ENCODE data around the gene DDX55. TPM values are rescaled to one million over a fixed set of nuclear protein-coding genes. Genes with fewer than 3 reads are reported as not detected.
"Not testable (repeated sequence)": the region's sequence is repeated elsewhere in the genome, so short reads cannot be mapped to it uniquely, and the experiment has no call there.

Gene DDX55, protein sequence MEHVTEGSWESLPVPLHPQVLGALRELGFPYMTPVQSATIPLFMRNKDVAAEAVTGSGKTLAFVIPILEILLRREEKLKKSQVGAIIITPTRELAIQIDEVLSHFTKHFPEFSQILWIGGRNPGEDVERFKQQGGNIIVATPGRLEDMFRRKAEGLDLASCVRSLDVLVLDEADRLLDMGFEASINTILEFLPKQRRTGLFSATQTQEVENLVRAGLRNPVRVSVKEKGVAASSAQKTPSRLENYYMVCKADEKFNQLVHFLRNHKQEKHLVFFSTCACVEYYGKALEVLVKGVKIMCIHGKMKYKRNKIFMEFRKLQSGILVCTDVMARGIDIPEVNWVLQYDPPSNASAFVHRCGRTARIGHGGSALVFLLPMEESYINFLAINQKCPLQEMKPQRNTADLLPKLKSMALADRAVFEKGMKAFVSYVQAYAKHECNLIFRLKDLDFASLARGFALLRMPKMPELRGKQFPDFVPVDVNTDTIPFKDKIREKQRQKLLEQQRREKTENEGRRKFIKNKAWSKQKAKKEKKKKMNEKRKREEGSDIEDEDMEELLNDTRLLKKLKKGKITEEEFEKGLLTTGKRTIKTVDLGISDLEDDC
- total RNA-seq (13.9 and 23.0 TPM in 2 replicates), polyA plus RNA-seq (17.9 and 21.7 TPM in 2 replicates)

DNA sequence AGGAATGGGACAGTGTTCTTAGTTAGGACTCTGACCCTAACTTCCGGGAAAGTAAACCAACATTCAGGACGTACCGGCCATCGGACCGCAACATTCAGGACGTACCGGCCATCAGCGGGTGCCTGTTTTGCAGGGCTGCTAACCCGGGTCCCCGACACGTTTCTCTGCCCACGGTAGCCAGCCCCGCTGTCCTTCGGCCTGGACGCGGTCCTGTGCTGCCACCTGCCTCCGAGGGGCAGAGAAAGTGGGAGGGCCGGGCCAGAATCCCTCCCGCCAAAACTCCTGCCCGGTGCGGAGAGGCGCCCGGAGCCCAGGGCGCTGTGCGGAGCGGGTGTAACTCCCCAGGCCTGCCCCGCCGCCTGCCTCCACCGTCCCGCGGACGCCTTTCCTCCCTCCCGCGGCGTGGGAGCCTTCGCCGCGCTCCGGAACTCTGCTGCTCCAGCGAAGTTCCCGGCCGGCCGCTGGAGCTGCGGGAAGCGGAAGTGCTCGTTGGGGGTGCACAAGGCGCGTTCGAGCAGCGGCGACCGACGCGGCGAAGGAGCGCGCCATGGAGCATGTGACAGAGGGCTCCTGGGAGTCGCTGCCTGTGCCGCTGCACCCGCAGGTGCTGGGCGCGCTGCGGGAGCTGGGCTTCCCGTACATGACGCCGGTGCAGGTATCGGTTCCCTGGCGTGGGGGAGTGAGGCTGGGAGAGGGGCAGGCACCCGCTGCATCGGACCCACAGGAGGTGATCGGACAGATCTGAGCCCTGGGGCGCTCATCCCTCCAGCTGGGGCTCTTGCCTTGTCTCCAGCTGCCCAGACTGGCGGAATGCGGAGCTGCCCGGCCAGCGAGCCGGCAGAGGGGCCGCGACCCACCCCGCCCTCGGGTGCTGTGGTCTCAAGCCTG is at the start of gene DDX55:
DDX55 (plus strand) TSS at position 498 of the 888 bp plus-strand sequence; CDS start at position 548, 50 bp downstream.
- no peaks in the 10 kb centered on the region for H3K9me2 ChIP-seq (replicated peaks; ENCODE audit: insufficient read depth)
- 1% methylated on average over 80 of the region's 81 CpGs for WGBS (ENCODE audit: low lambda C conversion rate, missing lambda C conversion rate)

DNA sequence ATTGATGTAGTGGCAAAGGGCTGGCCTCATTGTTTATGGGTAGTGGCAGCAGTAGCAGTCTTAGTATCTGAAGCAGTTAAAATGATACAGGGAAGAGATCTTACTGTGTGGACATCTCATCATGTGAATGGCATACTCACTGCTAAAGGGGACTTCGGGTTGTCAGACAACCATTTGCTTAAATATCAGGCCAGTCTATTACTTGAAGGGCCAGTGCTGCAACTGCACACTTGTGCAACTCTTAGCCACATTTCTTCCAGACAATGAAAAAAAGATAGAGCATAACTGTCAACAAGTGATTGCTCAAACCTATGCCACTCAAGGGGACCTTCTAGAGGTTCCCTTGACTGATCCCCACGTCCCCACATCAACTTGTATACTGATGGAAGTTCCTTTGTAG is 47.8 kb upstream of the DDX55 start:
- H3K4me2 ChIP-seq; H3K4me3 ChIP-seq; H3K9me3 ChIP-seq (ENCODE audit: low read depth); H3K9me2 ChIP-seq (replicated peaks; ENCODE audit: insufficient read depth); H3K4me1 ChIP-seq (ENCODE audit: insufficient read depth); H3K79me2 ChIP-seq; H2AFZ ChIP-seq; H3K27me3 ChIP-seq; H3K27ac ChIP-seq; H4K20me1 ChIP-seq (ENCODE audit: insufficient read depth, poor library complexity, severe bottlenecking); DNase-seq (ENCODE audit: low spot score); H3K36me3 ChIP-seq (replicated peaks; ENCODE audit: insufficient read depth, low read depth): not testable (repeated sequence)
- 75% methylated on average over 2 of the region's 2 CpGs for WGBS (ENCODE audit: low lambda C conversion rate, missing lambda C conversion rate)

More for the DNA sequence above, at the start of gene DDX55:
- Histone ChIP-seq H3K27ac (peak within 1 kb of the TSS; percentile 94), H3K4me1 (ENCODE audit: insufficient read depth) (peaks cover 6% of the 10 kb centered on the region), H4K20me1 (ENCODE audit: insufficient read depth, poor library complexity, severe bottlenecking) (no peaks in the 10 kb centered on the region), H3K9me3 (ENCODE audit: low read depth) (no peaks in the 10 kb centered on the region), H3K27me3 (no peaks in the 10 kb centered on the region), H3K4me2 (peak within 1 kb of the TSS; percentile 96), H3K4me3 (peak within 1 kb of the TSS; percentile 99), H3K36me3 (replicated peaks; ENCODE audit: insufficient read depth, low read depth) (no peaks in the 10 kb centered on the region), H2AFZ (peak within 1 kb of the TSS; percentile 96), H3K79me2 (peaks cover 59% of the 10 kb centered on the region)
- DNase-seq (ENCODE audit: low spot score): peak; percentile 92
- TF ChIP-seq, protein P1, sequence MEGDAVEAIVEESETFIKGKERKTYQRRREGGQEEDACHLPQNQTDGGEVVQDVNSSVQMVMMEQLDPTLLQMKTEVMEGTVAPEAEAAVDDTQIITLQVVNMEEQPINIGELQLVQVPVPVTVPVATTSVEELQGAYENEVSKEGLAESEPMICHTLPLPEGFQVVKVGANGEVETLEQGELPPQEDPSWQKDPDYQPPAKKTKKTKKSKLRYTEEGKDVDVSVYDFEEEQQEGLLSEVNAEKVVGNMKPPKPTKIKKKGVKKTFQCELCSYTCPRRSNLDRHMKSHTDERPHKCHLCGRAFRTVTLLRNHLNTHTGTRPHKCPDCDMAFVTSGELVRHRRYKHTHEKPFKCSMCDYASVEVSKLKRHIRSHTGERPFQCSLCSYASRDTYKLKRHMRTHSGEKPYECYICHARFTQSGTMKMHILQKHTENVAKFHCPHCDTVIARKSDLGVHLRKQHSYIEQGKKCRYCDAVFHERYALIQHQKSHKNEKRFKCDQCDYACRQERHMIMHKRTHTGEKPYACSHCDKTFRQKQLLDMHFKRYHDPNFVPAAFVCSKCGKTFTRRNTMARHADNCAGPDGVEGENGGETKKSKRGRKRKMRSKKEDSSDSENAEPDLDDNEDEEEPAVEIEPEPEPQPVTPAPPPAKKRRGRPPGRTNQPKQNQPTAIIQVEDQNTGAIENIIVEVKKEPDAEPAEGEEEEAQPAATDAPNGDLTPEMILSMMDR (IDR thresholded peaks at IDR 0.05; ENCODE audit: poor library complexity): peak; percentile 88
- no peak for TF ChIP-seq EZH2 (IDR thresholded peaks at IDR 0.05; ENCODE audit: borderline replicate concordance)
- no peak for TF ChIP-seq EZH2phosphoT487 (IDR thresholded peaks at IDR 0.05; ENCODE audit: low read depth, severe bottlenecking, unreplicated experiment)

DNA sequence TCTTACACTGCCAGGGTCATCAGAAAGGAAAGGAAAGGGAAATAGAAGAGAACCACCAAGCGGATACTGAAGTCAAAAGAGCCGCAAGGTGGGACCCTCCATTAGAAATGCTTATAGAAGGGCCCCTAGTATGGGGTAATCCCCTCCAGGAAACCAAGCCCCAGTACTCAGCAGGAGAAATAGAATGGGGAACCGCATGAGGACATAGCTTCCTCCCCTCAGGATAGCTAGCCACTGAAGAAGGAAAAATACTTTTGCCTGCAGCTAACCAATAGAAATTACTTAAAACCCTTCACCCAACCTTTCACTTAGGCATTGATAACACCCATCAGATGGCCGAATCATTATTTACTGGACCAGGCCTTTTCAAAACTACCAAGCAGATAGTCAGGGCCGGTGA is 47.1 kb upstream of the DDX55 start:
- not testable (repeated sequence) for DNase-seq (ENCODE audit: low spot score); H3K4me3 ChIP-seq; H3K4me2 ChIP-seq; H3K36me3 ChIP-seq (replicated peaks; ENCODE audit: insufficient read depth, low read depth); H3K79me2 ChIP-seq; H2AFZ ChIP-seq; H3K9me3 ChIP-seq (ENCODE audit: low read depth); H3K27me3 ChIP-seq; H4K20me1 ChIP-seq (ENCODE audit: insufficient read depth, poor library complexity, severe bottlenecking); H3K9me2 ChIP-seq (replicated peaks; ENCODE audit: insufficient read depth); H3K4me1 ChIP-seq (ENCODE audit: insufficient read depth); H3K27ac ChIP-seq
- WGBS (ENCODE audit: low lambda C conversion rate, missing lambda C conversion rate): 88% methylated on average over 5 of the region's 5 CpGs

DNA sequence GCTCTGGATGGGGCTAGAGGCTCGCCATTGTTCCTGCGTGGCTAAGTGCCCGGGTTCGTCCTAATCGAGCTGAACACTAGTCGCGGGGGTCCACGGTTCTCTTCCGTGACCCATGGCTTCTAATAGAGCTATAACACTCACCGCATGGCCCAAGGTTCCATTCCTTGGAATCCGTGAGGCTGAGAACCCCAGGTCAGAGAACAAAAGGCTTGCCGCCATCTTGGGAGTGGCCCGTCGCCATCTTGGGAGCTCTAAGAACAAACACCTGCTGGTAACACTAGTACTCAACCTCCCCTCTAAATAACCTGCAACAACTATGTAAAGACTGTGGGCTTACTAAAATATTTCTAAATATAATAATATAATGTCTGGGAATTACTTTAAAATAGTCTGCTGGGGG is 43.4 kb upstream of the DDX55 start:
- 98% methylated on average over 14 of the region's 14 CpGs for WGBS (ENCODE audit: low lambda C conversion rate, missing lambda C conversion rate)
- DNase-seq (ENCODE audit: low spot score); H3K9me2 ChIP-seq (replicated peaks; ENCODE audit: insufficient read depth); H3K4me3 ChIP-seq; H3K4me1 ChIP-seq (ENCODE audit: insufficient read depth); H3K79me2 ChIP-seq; H2AFZ ChIP-seq; H3K4me2 ChIP-seq; H4K20me1 ChIP-seq (ENCODE audit: insufficient read depth, poor library complexity, severe bottlenecking); H3K27me3 ChIP-seq; H3K36me3 ChIP-seq (replicated peaks; ENCODE audit: insufficient read depth, low read depth); H3K9me3 ChIP-seq (ENCODE audit: low read depth); H3K27ac ChIP-seq: not testable (repeated sequence)
